Measurements from ENCODE around the gene CAPN12.

CAPN12 gene

GRCh38 chr19:38723990-38724854 is 20.1 kb downstream of the CAPN12 start:
- DNase-seq, result no peak

GRCh38 chr19:38723606-38723965 is 20.7 kb downstream of the CAPN12 start:
- no peak for DNase-seq

DNA sequence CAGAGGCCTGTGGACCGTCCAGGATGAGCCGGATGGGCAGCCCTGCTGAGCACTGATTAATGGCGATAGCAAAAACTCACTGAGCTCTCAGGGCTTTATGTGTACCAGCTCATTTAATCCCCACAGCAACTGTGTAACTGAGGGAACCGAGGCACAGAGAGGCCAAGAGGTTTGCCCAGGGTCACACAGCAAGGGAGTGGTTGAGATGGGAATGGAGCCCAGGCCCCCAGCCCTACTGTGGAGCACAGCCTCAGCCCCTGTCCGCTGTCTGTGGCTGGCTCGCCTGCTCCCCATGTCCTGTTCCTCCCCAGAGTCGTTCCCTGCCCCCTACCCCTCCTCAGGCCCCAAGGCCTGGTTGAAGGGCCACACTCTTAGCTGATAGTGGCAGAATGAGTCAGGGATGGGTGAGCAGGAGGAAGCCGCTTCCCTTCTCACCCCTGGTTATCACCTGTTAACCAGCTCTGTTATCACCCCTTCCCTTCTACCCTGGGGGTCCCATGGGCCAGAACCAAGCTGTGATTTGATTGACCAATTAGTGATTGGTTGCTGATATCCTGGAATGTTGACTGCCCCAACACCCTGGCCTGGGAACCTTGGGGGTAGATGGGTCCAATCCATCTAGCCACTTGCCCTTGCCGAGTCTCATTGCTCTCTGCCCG is 21.2 kb downstream of the CAPN12 start:
- no peak for DNase-seq

DNA sequence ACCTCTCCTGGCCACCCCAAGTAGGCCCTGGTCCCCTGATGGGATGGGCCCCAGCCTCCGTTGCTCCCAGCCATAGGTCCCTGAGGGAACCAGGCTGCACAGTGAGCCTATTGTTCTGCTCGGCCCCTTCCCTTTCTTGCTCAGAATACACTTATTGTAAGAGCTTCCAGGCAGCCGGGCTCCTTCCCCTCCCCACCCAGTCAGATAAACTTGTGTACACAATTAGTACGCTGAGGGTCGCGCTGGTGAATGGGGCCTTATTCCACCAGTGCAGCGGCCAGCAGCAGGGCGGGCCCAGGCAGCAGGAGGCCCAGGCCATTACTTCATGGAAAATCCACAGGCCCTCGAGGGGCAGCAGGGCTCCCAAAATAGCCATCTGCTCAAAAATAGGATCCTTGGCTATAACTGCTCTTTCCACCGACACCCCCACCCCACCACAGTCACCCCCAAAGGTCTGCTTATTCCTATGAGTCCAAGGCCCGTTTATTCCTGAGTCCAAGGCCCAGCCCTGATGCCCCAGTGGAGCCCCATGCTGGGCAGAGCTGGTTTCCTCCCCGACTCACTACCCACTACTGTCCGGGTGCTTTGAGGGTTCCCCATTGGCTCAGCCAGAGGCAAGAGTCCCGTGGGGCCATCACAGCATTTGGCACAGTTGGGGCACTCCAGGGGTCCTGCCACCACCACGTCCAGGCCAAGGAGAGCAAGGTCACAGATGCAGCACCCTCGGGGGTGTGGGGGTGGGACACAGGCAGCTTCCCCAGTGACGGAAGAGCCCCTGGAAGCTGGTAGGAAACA is 22.1 kb downstream of the CAPN12 start:
- no peak for DNase-seq

DNA sequence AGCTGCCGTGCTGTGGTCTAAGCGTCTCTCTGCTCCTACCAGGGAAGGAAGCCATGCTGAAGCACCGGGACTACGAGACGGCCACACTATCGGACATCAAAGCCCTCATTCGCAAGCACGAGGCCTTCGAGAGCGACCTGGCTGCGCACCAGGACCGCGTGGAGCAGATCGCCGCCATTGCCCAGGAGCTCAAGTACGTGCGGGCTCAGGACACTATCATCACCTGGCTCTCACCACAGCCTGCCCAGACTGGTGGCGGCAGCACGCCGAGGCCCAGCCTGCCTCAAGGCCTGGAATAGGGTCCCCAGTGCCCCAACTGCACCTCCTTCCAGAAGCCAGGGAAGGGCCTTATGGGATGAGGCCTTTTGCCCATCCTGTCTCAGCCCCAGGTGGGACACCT is 22.8 kb downstream of the CAPN12 start:
- no peak for DNase-seq

- no peak for DNase-seq
Measured at GRCh38 chr19:38720559-38721236, 23.6 kb downstream of the CAPN12 start.

GRCh38 chr19:38719761-38720558 is 24.3 kb downstream of the CAPN12 start:
- no peak for DNase-seq

- peak; percentile 91 for DNase-seq
Measured at GRCh38 chr19:38718747-38719543, 25.3 kb downstream of the CAPN12 start.

DNA sequence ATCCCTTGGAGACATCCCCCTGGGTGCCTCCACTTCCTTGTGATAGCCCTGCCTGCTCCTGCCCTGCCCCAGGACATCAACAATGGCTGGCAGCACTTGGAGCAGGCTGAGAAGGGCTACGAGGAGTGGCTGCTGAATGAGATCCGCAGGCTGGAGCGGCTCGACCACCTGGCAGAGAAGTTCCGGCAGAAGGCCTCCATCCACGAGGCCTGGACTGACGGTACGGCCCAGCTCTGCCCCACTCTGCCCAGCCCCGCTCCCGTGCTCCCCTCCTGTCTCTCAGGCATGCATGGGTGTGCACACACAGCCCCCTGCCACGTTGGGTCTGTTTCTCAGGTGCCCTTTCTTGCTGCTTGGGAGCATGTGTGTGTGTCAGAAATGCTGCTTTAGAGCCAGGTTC is 26.4 kb downstream of the CAPN12 start:
- no peak for DNase-seq

DNA sequence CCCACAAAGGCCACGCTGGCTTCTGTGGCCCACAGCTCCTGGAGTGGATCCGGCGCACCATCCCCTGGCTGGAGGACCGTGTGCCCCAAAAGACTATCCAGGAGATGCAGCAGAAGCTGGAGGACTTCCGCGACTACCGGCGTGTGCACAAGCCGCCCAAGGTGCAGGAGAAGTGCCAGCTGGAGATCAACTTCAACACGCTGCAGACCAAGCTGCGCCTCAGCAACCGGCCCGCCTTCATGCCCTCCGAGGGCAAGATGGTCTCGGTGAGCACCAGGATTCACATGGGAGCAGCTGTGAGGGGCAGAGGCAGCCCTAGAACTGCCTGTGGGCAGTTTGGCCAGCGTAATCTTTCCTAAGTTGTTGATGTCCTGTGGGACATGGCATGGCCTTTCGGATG is 27.2 kb downstream of the CAPN12 start:
- DNase-seq, result no peak

- DNase-seq, result no peak
Measured at GRCh38 chr19:38715555-38715954, 28.7 kb downstream of the CAPN12 start.

GRCh38 chr19:38714354-38714778 is 29.9 kb downstream of the CAPN12 start:
- DNase-seq, result no peak

DNA sequence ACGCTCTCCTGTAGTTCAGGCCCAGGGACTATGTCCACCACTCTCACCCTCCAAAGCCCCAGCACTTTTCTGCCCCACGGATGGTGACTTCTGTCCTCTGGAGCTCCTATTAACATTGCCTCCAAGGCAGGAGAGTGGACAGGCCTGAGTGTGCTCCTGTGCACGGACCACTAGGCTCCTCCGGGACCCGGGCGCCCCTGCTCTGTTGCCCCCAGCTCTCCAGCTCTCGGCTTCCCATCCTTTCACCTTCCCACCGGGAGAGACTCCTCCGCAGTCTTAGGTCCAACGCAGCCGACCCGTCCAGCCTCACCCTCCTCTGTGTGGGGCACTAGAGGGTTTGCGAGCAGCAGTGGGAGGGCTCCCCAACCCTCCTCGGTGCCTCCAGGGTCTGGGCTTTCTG is 30.4 kb downstream of the CAPN12 start:
- DNase-seq, result no peak

- DNase-seq, result no peak
Measured at GRCh38 chr19:38713227-38713649, 31.0 kb downstream of the CAPN12 start.

DNA sequence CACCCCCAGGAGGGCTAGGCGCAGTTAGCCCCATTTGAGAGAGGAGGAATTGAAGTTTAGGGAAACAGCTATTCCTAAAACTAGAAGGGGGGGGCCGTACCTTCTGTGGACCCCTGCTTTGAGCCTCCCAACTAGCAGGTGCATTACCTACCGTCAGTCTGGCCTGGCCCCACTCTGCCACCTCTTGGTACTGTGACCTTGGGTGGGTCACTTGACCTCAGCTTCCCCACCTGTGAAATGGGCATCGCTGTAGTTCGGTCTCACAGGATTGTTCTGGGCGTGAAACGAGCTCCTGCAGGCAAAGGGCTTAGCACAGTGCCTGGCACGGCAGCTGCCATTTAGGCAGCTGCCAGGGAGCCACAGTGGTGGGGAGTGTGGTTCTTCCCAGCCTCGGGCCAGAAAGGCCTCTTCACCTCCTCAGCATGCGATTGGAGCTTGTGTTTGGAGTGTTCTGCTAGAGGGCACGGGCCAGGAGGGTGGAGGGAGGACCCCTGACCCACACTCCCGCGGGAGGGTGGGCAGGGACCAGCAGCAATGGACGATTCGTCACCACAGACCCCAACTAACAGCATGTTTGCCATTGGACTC is 32.0 kb downstream of the CAPN12 start:
- no peak for DNase-seq

GRCh38 chr19:38711726-38712153 is 32.5 kb downstream of the CAPN12 start:
- DNase-seq, result no peak

DNA sequence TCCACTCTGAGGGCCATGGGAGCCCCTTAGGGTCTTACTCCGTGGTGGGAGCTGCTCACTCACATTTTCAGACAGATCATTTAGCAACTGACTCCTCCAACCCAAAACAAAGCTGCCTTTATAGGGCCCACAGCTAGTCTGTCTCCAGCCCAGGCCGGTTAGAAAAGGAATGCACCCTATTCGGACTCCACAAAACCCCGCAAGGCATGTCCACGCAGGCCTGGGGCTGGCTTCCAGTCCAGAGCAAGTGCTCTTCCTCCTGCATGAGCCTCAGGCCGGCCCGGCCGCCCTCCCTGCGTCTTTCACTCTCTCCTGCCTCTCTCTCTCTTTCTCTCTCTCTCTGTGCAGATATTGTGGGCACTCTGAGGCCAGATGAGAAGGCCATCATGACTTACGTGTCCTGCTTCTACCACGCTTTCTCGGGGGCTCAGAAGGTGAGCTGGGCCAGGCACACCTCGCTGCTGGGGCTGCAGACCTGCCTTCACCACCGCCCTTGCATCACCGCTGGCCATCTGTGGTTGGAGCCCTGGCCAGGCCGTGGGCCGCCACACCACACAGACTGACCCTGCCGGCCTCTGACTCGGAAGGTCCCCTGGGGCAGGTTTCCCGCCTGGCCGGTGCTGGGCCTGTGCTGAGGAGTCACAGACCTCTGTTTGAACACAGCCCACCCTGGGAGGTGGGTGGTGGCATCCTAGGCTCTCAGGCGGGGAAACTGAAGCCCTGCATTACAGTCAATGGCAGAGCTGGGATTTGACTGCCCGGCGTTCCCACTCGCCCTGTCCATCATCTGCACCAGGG is 33.1 kb downstream of the CAPN12 start:
- DNase-seq, result peak; percentile 37

GRCh38 chr19:38710416-38710702 is 33.9 kb downstream of the CAPN12 start:
- DNase-seq, result peak; percentile 48

- peak; percentile 57 for DNase-seq
Measured at GRCh38 chr19:38709671-38710415, 34.4 kb downstream of the CAPN12 start.

Measured in 8988T (cell line).